ENCODE measurements around the gene CNNM4. TPM values are rescaled to one million over a fixed set of nuclear protein-coding genes. Genes with fewer than 3 reads are reported as not detected.

Gene CNNM4
- total and polyA plus RNA-seq, 4 donors, result 0.82 to 2.3 (median 2.1) TPM

DNA sequence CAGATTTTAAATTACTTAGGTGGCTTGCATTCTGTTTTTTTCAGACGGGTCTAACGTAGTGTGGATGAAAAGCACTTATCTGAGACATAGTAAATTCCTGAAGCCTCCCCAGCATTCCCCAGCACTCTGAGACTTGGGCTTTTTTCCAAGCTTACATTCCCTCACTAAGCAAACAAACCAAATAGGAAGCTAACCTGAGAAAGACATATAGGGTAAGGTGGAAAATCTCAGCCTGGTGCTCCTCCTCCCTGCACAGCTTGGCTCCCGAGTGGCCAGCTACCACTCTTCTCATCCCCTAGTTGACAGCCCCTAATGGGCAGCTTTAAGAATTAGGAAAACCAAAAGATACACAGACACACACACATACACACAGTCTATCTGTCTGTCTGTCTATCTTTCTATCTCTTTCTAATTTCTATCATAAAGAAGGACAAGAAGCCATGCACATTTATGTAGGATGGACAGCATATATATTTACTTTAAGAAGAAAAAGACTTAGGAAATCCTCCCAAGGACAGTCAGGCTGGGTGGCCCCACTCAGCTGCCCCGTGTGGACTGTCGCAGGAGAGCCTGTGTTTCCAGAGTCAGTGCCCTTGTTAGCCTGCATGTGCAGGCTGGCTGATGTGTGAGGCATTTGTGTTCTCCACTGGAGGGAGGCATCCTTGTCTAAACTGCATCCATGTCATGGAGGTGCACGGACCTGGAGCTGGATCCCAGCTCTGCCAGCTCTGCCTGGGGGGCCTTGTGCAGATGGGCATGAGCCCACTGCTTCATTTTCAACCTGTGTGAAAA lies 63.6 kb downstream of the CNNM4 start:
- H3K9me3 ChIP-seq (ENCODE audit: control insufficient read depth in 4 of 4, low read length in 3 of 4), result no peaks in the 10 kb centered on the region
- no peak for DNase-seq (ENCODE audit: low spot score)
- no peak overlapping the region for H3K27ac ChIP-seq (ENCODE audit: low read depth in 1 of 2, low read length in 2 of 2)
- no peak for TF ChIP-seq YY1 (IDR thresholded peaks at IDR 0.05)
- TF ChIP-seq HNF4A (conservative IDR thresholded peaks at IDR 0.05), result no peak
- TF ChIP-seq RXRA (IDR thresholded peaks at IDR 0.05), result no peak
- no peak for TF ChIP-seq GABPA (IDR thresholded peaks at IDR 0.05 in 1 of 2, conservative IDR thresholded peaks at IDR 0.05 in 1 of 2)
- TF ChIP-seq EGR1 (IDR thresholded peaks at IDR 0.05; ENCODE audit: low read depth in 2 of 2), result no peak
- no peak for TF ChIP-seq ZBTB33 (IDR thresholded peaks at IDR 0.05)
- no peak for TF ChIP-seq RAD21 (IDR thresholded peaks at IDR 0.05)
- no peak for TF ChIP-seq NR2F2 (IDR thresholded peaks at IDR 0.05)
- TF ChIP-seq JUND (IDR thresholded peaks at IDR 0.05), result no peak
- WGBS, result 72% methylated on average over 6 of the region's 6 CpGs
- H3K36me3 ChIP-seq (ENCODE audit: control insufficient read depth in 4 of 4, insufficient read depth in 3 of 4, low read depth in 1 of 4, low read length in 3 of 4), result peaks cover 19 to 35% (median 27%) of the 10 kb centered on the region in 4 donors
- H3K4me1 ChIP-seq (ENCODE audit: control insufficient read depth in 4 of 4, insufficient read depth in 4 of 4, low read length in 3 of 4), result peaks cover 16 to 42% (median 34%) of the 10 kb centered on the region in 4 donors
- H3K9ac ChIP-seq (ENCODE audit: low read depth in 1 of 2, low read length in 2 of 2), result no peak overlapping the region
- no peaks in the 10 kb centered on the region for H3K27me3 ChIP-seq (ENCODE audit: control insufficient read depth in 4 of 4, insufficient read depth in 4 of 4, low read length in 3 of 4)
- H3K4me3 ChIP-seq (ENCODE audit: low read depth in 1 of 3, low read length in 3 of 3), result no peak overlapping the region

DNA sequence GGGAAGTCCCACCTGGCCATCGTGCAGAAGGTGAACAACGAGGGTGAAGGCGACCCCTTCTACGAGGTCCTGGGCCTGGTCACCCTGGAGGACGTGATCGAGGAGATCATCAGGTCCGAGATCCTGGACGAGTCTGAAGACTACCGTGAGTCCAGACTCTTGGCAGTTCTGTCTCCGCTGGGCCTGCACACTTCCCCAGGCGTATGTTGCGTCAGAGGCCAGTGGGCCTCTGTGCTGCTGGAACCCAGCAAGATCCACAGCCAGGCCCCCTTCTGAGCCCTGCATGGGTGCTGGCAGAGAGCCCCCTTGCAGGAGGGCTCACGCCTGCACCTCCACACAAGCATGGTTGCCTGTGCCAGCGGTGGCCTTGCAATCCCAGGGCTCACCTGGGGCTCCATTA lies 64.4 kb downstream of the CNNM4 start:
- H3K9me3 ChIP-seq (ENCODE audit: control insufficient read depth in 4 of 4, low read length in 3 of 4), result no peaks in the 10 kb centered on the region
- H3K27me3 ChIP-seq (ENCODE audit: control insufficient read depth in 4 of 4, insufficient read depth in 4 of 4, low read length in 3 of 4), result no peaks in the 10 kb centered on the region
- no peak for DNase-seq (ENCODE audit: low spot score)
- TF ChIP-seq GABPA (IDR thresholded peaks at IDR 0.05 in 1 of 2, conservative IDR thresholded peaks at IDR 0.05 in 1 of 2) (no peak), MAX (IDR thresholded peaks at IDR 0.05) (no peak)
- H3K4me3 ChIP-seq (ENCODE audit: low read depth in 1 of 3, low read length in 3 of 3), result no peak overlapping the region
- H3K27ac ChIP-seq (ENCODE audit: low read depth in 1 of 2, low read length in 2 of 2), result no peak overlapping the region
- H3K36me3 ChIP-seq (ENCODE audit: control insufficient read depth in 4 of 4, insufficient read depth in 3 of 4, low read depth in 1 of 4, low read length in 3 of 4), result peaks cover 19 to 40% (median 30%) of the 10 kb centered on the region in 4 donors
- H3K4me1 ChIP-seq (ENCODE audit: control insufficient read depth in 4 of 4, insufficient read depth in 4 of 4, low read length in 3 of 4), result peaks cover 10 to 39% (median 31%) of the 10 kb centered on the region in 4 donors
- 95% methylated on average over 14 of the region's 14 CpGs for WGBS
- H3K9ac ChIP-seq (ENCODE audit: low read depth in 1 of 2, low read length in 2 of 2), result no peak overlapping the region

DNA sequence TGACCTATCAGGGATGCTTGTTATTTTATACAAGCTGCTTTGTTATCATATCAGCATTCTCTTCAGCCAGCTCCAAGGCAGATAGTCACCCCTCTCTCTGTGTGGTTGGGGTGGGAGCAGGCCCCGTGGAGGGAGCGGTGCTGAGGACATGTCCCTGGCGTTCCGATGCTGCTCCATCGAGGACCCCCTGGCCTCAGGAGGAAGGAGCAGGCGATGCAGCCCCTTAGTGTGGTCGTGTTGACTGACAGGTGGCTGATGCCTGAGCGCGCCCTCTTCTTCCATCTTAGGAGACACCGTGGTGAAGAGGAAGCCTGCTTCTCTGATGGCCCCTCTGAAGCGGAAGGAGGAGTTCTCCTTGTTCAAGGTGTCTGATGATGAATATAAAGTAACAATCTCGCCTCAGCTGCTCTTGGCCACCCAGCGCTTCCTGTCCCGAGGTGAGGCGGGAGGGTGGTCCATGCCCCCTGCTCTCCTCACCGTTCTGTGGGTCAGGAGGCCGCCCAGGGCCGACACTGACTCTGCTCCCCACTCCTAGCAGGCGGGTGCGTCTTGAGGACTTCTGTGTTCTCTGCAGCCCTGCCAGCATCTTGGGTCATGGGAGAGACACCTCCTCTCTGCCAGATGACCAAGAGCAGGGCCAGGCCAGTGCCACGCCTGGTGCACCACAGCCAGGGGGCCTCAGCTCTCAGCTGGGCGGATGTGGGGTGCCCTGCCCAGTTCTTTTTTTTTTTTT lies 66.0 kb downstream of the CNNM4 start:
- peaks cover 19 to 43% (median 31%) of the 10 kb centered on the region in 4 donors for H3K36me3 ChIP-seq (ENCODE audit: control insufficient read depth in 4 of 4, insufficient read depth in 3 of 4, low read depth in 1 of 4, low read length in 3 of 4)
- 95% methylated on average over 22 of the region's 22 CpGs for whole genome bisulfite sequencing
- no peak for TF ChIP-seq HNF4A (conservative IDR thresholded peaks at IDR 0.05)
- TF ChIP-seq, protein P1, sequence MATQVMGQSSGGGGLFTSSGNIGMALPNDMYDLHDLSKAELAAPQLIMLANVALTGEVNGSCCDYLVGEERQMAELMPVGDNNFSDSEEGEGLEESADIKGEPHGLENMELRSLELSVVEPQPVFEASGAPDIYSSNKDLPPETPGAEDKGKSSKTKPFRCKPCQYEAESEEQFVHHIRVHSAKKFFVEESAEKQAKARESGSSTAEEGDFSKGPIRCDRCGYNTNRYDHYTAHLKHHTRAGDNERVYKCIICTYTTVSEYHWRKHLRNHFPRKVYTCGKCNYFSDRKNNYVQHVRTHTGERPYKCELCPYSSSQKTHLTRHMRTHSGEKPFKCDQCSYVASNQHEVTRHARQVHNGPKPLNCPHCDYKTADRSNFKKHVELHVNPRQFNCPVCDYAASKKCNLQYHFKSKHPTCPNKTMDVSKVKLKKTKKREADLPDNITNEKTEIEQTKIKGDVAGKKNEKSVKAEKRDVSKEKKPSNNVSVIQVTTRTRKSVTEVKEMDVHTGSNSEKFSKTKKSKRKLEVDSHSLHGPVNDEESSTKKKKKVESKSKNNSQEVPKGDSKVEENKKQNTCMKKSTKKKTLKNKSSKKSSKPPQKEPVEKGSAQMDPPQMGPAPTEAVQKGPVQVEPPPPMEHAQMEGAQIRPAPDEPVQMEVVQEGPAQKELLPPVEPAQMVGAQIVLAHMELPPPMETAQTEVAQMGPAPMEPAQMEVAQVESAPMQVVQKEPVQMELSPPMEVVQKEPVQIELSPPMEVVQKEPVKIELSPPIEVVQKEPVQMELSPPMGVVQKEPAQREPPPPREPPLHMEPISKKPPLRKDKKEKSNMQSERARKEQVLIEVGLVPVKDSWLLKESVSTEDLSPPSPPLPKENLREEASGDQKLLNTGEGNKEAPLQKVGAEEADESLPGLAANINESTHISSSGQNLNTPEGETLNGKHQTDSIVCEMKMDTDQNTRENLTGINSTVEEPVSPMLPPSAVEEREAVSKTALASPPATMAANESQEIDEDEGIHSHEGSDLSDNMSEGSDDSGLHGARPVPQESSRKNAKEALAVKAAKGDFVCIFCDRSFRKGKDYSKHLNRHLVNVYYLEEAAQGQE (IDR thresholded peaks at IDR 0.05), result no peak

More for the DNA sequence above, 66.0 kb downstream of the CNNM4 start:
- Histone ChIP-seq H3K9ac (ENCODE audit: low read depth in 1 of 2, low read length in 2 of 2) (no peak overlapping the region), H3K9me3 (ENCODE audit: control insufficient read depth in 4 of 4, low read length in 3 of 4) (no peaks in the 10 kb centered on the region), H3K27me3 (ENCODE audit: control insufficient read depth in 4 of 4, insufficient read depth in 4 of 4, low read length in 3 of 4) (no peaks in the 10 kb centered on the region), H3K4me3 (ENCODE audit: low read depth in 1 of 3, low read length in 3 of 3) (no peak overlapping the region), H3K4me1 (ENCODE audit: control insufficient read depth in 4 of 4, insufficient read depth in 4 of 4, low read length in 3 of 4) (peaks cover 4 to 39% (median 31%) of the 10 kb centered on the region in 4 donors), H3K27ac (ENCODE audit: low read depth in 1 of 2, low read length in 2 of 2) (no peak overlapping the region)
- no peak for DNase-seq (ENCODE audit: low spot score)
